Heart left ventricle (tissue), 13 donors: ENCODE results near the gene DNAJC7.

Experiments used
- CTCF ChIP-seq, 12 donors: fragments of 200-600 bp; sonication (generic) in 4 of 12; IDR thresholded peaks; one replicate each; pipeline versions ENCODE4 v1.5.0 to v1.8.0; 2018 to 2022; ENCODE audit warnings: antibody characterized with exemption in 12 of 12, mild to moderate bottlenecking in 5 of 12
- POLR2A ChIP-seq, 2 donors: fragments of 450-650 bp; IDR thresholded peaks; one replicate each; pipeline ENCODE4 v1.6.1; 2017; ENCODE audit warnings: antibody characterized with exemption in 2 of 2, mild to moderate bottlenecking in 2 of 2, moderate library complexity in 2 of 2
- donor health status: ischemic (EF 13 %, LVEDD 7.1; RV severe dilation, severe dysfunction).
- donor health status: DM: no; HTN: yes; CAD: no.
- donor health status: DM: no; HTN: no; CAD: no.
- donor health status: ischemic (EF 25% LVEDD 6.9; RV normal size, moderate dysfunction).
- donor health status: ischemic (EF 25% LVEDD 5.7; RV mildly dilated, moderate dysfunction).
- donor health status: ischemic (EF 35%, LVEDD 5.7; RV mildly dilated, moderate dysfunction).
- donor health status: nonischemic (EF 11% LVEDD 7.7; RV severe dilation, severe dysfunction).
- donor health status: DM: yes; HTN: yes; CAD: no.
- donor health status: PGD.
- donor health status: ischemic (EF 29% LVEDD 5.4; RV normal size, mild dysfunction).
- donor health status: nonischemic (EF 23%, LVEDD 6.1; RV moderate dilation, normal function).

DNA sequence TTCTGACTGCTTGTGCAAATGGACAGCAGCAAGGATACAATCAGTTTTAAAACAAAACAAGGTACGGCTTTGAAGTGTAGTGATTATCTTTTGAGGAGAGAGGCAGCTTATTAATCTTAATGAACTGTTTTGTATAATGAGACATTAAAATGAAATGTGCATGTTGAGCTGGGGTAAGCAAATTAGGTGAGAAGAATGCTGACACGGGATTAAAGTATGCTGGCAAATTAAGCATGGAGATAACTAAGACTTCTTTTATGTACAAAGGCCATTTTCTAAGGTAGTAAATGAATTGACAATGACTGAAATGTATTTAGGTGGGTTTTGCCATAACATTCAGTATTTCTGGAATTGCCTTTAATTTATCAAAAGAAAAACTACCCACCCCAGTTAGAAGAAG, 18.7 kb downstream of the DNAJC7 start:
- no peak for TF ChIP-seq CTCF (IDR thresholded peaks at IDR 0.05)
- no peak for TF ChIP-seq POLR2A (IDR thresholded peaks at IDR 0.05)
